Lung (tissue), 12 donors: ENCODE measurements around the gene CD300A. TPM values are rescaled to one million over a fixed set of nuclear protein-coding genes. Genes with fewer than 3 reads are reported as not detected.

Experiments
- ATAC-seq: fragments of 200-7000 bp; cut with Tn5 transposase; one replicate; pipeline ENCODE4 v1.9.1; 2020; ENCODE audit warnings: moderate number of reproducible peaks; ENCODE audit not compliant: insufficient read depth, low FRiP score
- DNase-seq, 3 donors: peaks; one replicate each; pipeline ENCODE4 v3.0.0-alpha.2; 2013 to 2017
- H3K27ac ChIP-seq, 2 donors: one replicate each; pipeline ENCODE4 v1.5.1; 2013; ENCODE audit warnings: mild to moderate bottlenecking in 2 of 2, moderate library complexity in 2 of 2, control low read depth in 1 of 2, inconsistent platforms in 1 of 2, low read depth in 1 of 2, low read length in 1 of 2
- H3K27me3 ChIP-seq, 3 donors: one replicate each; pipeline ENCODE4 v1.5.1; 2013; ENCODE audit warnings: low read length in 2 of 3; ENCODE audit not compliant: control insufficient read depth in 3 of 3, insufficient read depth in 3 of 3
- H3K36me3 ChIP-seq, 4 donors: one replicate each; pipeline ENCODE4 v1.5.1; 2013; ENCODE audit warnings: low read length in 4 of 4, mild to moderate bottlenecking in 1 of 4, moderate library complexity in 1 of 4; ENCODE audit not compliant: control insufficient read depth in 4 of 4, insufficient read depth in 4 of 4
- H3K4me1 ChIP-seq, 5 donors: one replicate each; pipeline ENCODE4 v1.5.1; 2013; ENCODE audit warnings: low read length in 5 of 5, mild to moderate bottlenecking in 2 of 5, moderate library complexity in 1 of 5; ENCODE audit not compliant: control insufficient read depth in 5 of 5, insufficient read depth in 5 of 5
- H3K4me3 ChIP-seq: one replicate; pipeline ENCODE4 v1.5.1; 2013; ENCODE audit warnings: mild to moderate bottlenecking, control low read depth, moderate library complexity
- H3K9ac ChIP-seq, 2 donors: one replicate each; pipeline ENCODE4 v1.5.1; 2013; ENCODE audit warnings: low read length in 2 of 2, control low read depth in 1 of 2; ENCODE audit not compliant: insufficient read depth in 1 of 2
- H3K9me3 ChIP-seq, 4 donors: one replicate each; pipeline ENCODE4 v1.5.1; 2013; ENCODE audit warnings: low read length in 3 of 4, mild to moderate bottlenecking in 1 of 4, moderate library complexity in 1 of 4; ENCODE audit not compliant: control insufficient read depth in 4 of 4, insufficient read depth in 3 of 4
- CTCF ChIP-seq: IDR thresholded peaks from 2 replicates; pipeline ENCODE4 v1.5.1; 2012; ENCODE audit warnings: mild to moderate bottlenecking; ENCODE audit errors: control extremely low read depth, extremely low read depth
- WGBS, 2 donors: extraction: QIAGEN DNeasy Blood & Tissue Kit; methylation state at CpG; one replicate each; pipeline ENCODE4 v1.1.7; 2013; 5-methylcytosine and 5-hydroxymethylcytosine counted together
- polyA plus RNA-seq, 2 donors: library from polyadenylated mRNA; stranded (reverse); fragments of 200-250 nt; gene quantifications; one replicate each; pipeline ENCODE4 v1.2.1, GENCODE V29; 2013
- total RNA-seq, 2 donors: library from RNA; depleted of rRNA in 1 of 2; stranded (reverse); fragments of >200 nt in 1 of 2; gene quantifications; one replicate each; pipeline ENCODE4 v1.2.1, GENCODE V29; 2014 to 2021
- donor health status: control.
- donor health status: control.
- donor health status: Bipolar disorder and iron deficiency.
- donor health status: healthy.
- donor health status: DM: yes; HTN: yes; CAD: no.

The CD300A gene
- total and polyA plus RNA-seq, 4 donors = 8.0 to 66.3 (median 16.9) TPM

- no peak overlapping the region for H3K4me3 ChIP-seq
- peaks cover 6 to 51% (median 25%) of the 10 kb centered on the region in 5 donors for H3K4me1 ChIP-seq
- DNase-seq (peak in 1 of 3 donors; percentile 24), ATAC-seq (no peak)
- H3K36me3 ChIP-seq = no peaks in the 10 kb centered on the region
- TF ChIP-seq CTCF = no peak
- peak overlapping the region; percentile 93 to 94 for H3K27ac ChIP-seq
- 18 to 21% methylated on average over 13 of the region's 13 CpGs for WGBS, 2 donors
- no peaks in the 10 kb centered on the region for H3K9me3 ChIP-seq
- H3K9ac ChIP-seq = peak overlapping the region in 1 of 2 donors; percentile 57
- H3K27me3 ChIP-seq = no peaks in the 10 kb centered on the region
Observed at GRCh38 chr17:74430385-74430705, 36.1 kb upstream of the CD300A start.

- peak; percentile 87 to 94 (median 89) for DNase-seq
- Histone ChIP-seq H3K9ac (peak overlapping the region; percentile 72 to 81), H3K27me3 (no peaks in the 10 kb centered on the region), H3K9me3 (no peaks in the 10 kb centered on the region), H3K36me3 (no peaks in the 10 kb centered on the region), H3K4me1 (peaks cover 6 to 53% (median 25%) of the 10 kb centered on the region in 5 donors), H3K4me3 (peak overlapping the region; percentile 46), H3K27ac (peak overlapping the region; percentile 93 to 94)
- TF ChIP-seq CTCF = no peak
- peak; percentile 50 for ATAC-seq
- 1% methylated on average over 65 to 67 of the region's 67 CpGs for WGBS, 2 donors
Observed at GRCh38 chr17:74430706-74431567, 35.5 kb upstream of the CD300A start.

- TF ChIP-seq CTCF = no peak
- H3K9ac ChIP-seq = peak within 1 kb of the TSS; percentile 73 to 88
- peaks cover 6 to 57% (median 24%) of the 10 kb centered on the region in 5 donors for H3K4me1 ChIP-seq
- H3K27ac ChIP-seq = peak within 1 kb of the TSS; percentile 93 to 94
- H3K27me3 ChIP-seq = no peaks in the 10 kb centered on the region
- 1% methylated on average over 68 to 81 of the region's 81 CpGs for WGBS, 2 donors
- ATAC-seq (peak; percentile 50), DNase-seq (peak; percentile 85 to 93 (median 89))
- peak within 1 kb of the TSS; percentile 46 for H3K4me3 ChIP-seq
- H3K9me3 ChIP-seq = no peaks in the 10 kb centered on the region
- H3K36me3 ChIP-seq = no peaks in the 10 kb centered on the region
Observed at GRCh38 chr17:74431568-74432423, 34.6 kb upstream of the CD300A start, which contains the start of gene GPRC5C. TSS of gene GPRC5C (plus strand) at chr17:74432088. CDS start at chr17:74439777, 7,689 bp downstream.
